ENCODE measurements around the gene IL17RB. TPM values are rescaled to one million over a fixed set of nuclear protein-coding genes. Genes with fewer than 3 reads are reported as not detected.

The IL17RB gene
- total RNA-seq, 1 donor: under 0.01 TPM

DNA sequence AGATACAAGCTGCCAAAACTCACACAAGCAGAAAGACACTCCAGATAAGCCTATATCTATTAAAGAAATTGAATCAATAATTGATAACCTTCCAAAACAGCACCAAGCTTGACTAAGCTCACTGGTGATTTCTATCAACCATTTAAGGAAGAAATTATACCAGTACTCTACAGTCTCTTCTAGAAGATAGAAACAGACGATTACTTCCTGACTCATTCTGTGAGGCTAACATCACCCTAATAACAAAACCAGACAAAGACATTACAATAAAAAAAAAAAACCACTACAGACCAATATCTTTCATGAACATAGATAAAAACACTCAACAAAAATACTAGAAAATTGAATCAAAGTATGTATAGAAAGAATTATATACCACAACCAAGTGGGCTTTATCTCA lies 20.3 kb upstream of the IL17RB start:
- no peak for DNase-seq (ENCODE audit: low read depth in 2 of 3, low spot score in 2 of 3)

DNA sequence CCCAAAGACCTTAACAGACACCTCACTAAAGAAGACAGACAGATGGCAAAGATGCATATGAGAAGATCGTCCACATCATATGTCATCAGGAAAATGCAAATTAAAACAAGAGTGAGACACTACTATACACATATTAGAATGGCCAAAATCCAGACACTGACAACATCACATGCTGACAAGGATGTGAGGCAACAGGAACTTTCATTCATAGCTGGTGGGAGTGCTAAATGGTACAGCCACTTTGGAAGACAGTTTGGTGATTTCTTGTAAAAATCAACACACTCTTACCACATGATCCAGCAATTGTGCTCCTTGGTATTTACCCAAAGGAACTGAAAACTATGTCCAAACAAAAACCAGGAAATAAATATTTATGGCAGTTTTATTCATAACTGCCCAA lies 17.8 kb upstream of the IL17RB start:
- DNase-seq (ENCODE audit: low read depth in 2 of 3, low spot score in 2 of 3): no peak

DNA sequence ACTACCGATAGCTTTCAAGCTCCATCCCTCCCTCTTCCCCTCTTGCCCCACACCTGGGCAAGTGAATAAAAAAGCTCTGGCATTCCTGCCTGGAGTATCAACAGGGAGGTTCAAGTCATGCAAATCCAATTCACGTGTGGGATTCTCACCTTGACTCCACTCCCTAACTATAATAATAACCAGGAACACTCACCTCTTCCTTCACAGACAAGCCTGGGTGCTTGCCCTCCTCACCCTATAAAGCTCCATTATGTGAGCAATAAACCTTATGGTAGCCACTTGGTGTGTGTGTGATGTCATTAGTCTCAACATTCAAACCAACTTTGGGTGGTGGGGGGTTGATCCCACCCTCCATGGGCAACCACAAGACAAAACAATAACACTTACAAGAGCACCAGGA lies 16.8 kb upstream of the IL17RB start:
- no peak for DNase-seq (ENCODE audit: low read depth in 2 of 3, low spot score in 2 of 3)

DNA sequence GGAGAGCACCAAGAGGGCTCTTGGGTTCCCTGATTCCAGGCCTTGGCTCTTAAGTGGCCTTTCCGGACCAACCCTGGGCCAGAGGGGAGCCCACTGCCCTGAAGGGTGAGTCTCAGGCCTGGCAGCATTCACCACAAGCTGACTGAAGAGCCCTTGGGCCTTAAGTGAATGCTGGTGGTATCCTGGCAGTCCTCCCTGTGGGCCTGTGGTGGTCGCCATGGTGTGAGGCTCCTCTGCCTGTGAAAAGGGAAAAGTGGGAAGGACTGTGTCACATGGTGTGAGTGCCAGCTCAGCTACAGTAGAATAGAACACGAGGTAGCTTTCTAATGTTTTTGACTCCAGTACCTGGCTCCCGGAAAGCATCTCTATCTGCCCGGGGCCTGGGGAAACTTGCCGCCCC lies 15.4 kb upstream of the IL17RB start:
- DNase-seq (ENCODE audit: low read depth in 2 of 3, low spot score in 2 of 3): no peak

DNA sequence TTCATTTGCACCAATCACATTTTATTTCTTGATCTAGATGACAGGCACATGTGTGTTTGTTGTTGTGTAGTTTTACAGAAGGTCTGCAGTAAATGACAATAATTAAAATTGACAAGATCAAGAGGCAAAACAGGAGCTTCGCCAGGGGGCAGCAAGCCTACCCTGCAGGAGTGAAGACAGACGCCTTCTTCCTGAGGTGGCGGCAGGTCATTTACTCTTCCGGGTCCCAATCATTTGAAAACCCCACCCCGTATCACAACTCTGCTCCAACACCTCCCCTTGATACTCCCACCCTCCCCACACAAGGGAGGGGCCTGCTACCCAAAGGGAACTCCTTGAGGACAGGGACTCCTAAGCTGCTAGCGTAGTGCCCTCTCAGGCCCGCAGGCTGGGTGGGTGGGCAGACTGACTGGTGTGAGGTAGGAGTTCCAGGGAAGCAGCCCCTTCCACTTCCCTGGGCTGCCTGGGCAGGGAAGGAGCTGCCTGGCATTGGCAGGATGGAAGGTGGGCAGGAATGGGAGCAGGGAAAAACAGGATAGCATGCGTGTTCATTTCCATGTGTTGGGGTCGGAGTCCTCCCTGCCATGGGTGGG lies 13.2 kb upstream of the IL17RB start:
- no peak for DNase-seq (ENCODE audit: low read depth in 2 of 3, low spot score in 2 of 3)

DNA sequence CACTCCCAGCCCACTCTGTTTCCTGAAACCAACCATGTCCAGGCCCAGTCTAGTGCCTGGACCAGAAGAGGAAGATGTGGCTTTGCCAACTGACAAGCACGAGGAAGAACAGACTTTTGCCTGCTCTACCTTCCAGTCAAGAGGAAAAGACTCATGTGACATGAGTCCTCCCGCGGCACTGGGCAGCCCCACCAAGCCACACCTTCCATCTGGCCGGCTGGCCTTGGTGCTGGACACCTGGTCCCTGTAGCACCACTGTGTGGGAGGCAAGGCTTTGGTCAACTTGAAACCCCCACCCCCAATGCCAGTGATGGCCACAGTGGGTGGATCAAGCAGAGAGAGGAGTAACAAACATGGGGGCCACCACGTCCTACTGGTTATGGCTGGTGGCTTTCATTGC lies 12.7 kb upstream of the IL17RB start:
- no peak for DNase-seq (ENCODE audit: low read depth in 2 of 3, low spot score in 2 of 3)

DNA sequence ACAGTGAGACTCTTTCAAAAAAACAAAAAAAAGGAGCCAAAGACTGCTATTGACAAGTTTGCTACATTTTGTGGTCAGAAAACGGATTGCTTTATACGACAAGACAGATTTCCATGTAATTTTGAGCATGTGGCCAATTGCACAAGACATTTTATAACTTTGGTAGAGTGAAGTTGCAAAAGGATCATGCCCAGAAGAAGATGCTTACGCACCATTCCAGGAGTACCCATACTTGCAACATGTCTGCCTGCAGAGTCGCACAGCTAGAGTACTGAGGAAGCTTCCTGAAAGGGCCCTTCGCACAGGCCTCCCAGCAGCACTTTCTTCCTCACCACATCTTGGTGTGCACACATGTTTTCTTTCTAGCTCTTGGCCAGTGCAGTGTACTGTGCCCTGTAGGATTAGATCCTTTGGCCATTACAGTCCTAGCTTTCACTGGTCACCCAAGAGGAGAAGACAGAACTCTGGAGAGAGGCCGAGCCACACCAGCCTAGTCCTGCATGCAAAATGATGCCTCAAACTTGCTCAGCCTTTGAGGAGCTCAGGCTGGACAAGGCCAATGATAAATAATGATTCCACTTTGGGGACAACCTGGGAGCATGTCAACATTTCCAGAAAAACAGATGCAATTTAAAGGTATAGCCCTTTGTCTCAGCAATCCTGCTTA lies 11.8 kb upstream of the IL17RB start:
- DNase-seq (ENCODE audit: low read depth in 2 of 3, low spot score in 2 of 3): no peak

DNA sequence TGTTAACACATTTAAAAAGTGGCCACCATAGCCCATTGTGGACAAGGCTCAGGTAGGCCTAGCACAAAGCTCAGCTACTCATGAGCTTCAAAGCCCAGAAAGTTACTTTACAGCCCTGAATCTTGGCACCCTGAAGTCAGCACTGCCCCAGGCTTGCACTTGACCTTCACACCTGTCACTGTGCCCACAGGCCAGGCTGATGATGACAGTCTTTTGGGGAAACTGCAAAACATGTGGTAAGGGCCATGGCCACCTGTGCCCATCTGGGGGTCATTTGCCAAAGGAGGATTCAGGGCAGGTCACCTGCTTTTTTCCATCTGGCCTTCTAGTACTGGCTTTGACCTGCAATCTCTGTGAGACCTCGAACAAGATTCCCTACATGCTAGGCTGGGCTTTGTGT lies 11.1 kb upstream of the IL17RB start:
- no peak for DNase-seq (ENCODE audit: low read depth in 2 of 3, low spot score in 2 of 3)

DNA sequence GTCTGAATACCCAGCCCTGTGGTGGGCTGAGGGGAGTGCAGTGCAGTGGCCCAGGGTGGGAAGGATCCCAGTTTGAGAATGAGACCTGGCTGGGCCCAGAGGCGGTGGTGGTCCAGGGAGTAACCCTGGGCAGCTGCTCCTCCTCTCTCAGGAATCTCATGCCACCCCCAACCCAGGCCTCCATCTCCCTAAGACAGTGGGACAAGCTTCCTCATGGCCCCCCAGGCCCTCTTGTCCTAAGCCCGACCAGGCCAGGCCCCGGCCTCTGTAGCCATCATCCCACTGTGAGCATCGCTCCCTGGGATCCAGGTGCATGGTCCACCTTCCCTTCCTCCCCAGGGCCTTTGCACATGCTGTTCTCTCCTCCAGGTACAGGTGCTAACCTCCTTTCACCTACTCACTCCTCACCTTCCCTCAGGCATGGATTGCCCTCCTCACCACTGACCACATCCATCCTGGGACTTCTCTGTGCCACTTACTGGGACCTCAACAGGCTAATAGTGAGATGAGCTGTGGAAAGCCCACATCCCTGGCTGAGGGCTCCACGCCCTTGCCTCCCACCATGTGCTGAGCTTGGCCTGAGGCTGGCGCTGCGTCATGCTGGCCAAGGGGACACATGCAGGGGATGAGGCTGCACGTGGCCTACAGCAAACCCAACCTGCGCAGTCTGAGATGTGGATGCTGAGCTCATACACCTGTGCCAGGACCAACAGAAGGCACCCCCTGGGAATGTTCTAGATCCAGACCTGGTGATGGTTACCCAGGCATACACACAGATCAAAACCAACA lies 10.1 kb upstream of the IL17RB start:
- no peak for DNase-seq (ENCODE audit: low read depth in 2 of 3, low spot score in 2 of 3)

DNA sequence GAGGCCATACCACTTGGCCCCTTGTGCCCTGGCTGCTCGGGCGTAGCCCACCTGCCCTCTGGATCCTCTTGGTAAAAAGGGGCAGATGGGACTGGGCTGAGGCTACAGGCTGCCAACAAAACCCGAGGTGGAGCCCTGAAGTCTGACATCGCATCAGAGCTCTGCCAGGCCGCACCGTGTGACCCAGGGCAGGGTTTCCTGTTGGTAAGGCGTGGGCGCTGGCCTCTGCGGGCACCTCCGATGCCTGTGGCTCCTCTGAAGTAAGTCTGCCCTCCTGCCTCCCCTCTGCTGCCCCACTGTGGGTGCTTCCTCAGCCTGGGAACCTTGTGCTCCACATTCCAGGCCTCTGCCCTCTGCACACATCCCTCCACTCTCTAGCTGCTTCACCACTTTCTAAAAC lies 9.0 kb upstream of the IL17RB start:
- DNase-seq (ENCODE audit: low read depth in 2 of 3, low spot score in 2 of 3): no peak

DNA sequence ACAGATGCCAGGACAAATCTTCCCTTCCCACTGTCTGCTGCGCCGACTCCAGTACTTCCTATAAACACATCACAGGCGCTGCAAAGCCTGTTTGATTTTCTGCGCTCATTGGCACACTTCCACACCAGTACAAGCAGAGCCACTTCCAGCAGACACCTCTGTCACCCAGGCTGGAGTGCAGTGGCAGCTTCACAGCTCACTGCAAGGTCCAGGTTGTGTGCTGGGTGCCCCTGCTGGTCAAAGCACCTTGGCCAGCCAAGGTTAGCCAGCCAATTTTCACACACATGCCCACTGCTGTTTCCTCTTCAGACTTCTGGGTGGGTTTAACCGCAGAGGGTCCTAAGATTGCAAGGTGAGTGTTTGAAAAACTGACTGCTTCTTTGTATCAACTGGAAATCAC lies 5.1 kb upstream of the IL17RB start:
- DNase-seq (ENCODE audit: low read depth in 2 of 3, low spot score in 2 of 3): no peak

DNA sequence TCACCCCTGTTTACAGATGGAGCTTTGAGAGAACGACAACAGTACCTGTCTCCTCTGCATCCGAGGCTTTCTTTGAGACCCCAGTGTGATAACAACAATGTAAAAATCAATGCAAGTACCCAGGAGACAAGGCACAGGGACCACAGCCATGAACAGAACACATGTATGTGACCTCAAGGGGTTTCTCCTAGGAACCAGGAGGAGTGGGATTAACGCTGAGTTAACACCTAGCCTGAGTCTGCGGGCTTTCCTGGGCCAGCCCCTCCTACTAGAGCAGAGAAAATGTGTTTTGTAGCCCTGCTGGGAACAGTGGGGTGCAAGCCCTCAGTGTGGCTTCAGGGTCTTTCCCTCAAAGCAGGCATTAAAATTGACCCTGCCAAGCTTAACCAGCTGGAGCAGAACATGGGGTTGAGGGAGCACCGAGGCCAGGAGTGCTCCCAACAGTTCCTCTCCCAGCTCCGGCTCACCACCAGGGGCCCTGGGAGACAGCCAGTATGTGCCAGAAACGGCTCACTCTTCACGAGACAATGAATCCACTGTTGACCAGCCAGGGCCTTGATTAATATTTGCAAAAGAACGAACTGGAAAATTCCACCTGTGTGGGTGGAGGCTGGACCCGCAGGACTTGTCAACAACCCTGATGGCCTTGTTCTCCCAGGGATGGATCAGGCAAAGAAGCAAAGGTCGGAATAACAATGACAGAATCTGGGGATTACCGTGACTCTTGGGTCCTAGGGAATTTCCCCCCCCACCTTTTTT lies 3.8 kb upstream of the IL17RB start:
- no peak for DNase-seq (ENCODE audit: low read depth in 2 of 3, low spot score in 2 of 3)

DNA sequence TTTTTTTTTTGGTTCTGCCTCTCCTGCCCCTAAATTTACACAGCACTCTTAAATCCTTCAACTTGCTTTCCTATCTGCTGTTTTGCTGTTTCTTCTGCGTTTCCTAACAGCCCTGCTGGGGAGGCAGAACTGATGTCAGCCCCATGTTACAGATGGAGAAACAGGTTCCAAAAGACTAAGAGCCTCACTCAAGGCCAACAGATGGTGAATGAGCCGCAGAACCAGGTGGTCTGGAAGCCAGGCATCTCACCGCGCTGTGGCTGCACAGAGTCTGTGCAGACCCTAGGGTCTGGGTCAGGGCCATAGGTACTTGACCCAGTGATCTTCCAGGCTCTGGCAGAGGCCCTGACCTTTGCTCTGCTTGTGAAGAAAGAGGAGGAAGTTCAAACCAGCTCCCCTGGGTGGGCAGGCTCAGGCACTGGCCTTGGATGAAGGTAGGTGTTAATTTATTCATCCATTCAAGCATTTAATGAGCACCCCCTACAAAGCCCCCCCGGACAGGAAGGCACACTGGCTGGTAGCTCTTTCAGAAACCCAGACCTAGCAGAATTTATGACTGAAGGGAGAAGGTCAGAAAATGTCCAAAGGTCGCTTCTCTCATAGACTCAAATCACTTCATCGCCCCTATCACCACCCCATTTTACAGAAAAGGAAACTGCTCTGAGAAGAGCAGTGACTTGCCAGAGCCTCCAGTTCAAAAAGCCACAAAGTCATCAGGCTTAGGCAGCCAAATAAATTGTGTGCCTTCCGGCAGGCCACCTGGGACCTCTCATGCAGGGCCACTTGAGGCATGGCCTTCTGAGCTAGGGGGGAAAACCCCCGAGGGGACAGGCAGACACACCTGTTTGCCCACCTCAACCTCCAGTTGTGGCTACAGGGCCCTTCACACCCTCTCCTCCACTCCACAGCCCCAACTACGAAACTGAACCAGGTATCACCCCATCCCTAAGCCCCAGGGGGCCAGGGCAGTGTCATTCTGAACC lies 2.9 kb upstream of the IL17RB start:
- no peak for DNase-seq (ENCODE audit: low read depth in 2 of 3, low spot score in 2 of 3)

DNA sequence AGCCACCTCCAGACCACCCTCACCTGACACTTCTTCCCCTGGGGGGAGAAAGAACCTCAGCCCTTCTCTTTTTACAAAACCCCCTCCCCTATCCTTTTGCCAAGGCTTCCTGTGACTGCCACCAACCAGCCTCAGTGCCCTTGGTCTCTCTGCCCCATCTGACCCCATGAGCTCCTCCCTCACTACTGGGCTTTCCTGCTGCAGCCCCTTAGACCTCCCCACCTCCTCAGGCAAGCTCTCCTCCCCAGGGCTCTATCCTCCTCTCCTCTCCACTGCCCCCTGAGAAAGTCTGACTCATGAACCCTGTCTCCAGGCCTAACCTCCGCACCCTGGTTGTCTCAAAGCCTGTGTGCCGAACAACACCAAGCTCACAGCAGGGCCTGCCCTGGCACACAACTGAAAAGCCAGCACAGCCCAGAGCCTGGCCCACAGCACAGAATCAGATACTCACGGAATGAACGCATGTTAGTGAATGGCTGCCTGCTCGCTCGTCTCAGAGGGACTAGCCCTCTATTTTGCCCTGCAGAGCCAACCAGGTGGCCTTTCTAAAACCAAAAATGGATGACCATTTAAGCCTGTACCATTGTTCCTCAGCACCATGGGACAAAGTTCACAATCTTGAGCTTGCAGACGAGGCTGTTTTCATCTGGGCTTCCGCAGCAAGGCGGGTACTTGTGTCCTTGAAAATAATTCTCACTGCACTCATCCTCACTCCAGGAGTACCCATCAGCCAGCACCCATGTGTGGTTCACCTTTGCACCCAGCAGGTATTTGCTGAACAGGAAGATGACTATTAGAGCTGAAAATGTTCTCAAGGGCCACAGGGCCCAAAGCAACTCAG lies 1.9 kb upstream of the IL17RB start:
- no peak for DNase-seq (ENCODE audit: low read depth in 2 of 3, low spot score in 2 of 3)

DNA sequence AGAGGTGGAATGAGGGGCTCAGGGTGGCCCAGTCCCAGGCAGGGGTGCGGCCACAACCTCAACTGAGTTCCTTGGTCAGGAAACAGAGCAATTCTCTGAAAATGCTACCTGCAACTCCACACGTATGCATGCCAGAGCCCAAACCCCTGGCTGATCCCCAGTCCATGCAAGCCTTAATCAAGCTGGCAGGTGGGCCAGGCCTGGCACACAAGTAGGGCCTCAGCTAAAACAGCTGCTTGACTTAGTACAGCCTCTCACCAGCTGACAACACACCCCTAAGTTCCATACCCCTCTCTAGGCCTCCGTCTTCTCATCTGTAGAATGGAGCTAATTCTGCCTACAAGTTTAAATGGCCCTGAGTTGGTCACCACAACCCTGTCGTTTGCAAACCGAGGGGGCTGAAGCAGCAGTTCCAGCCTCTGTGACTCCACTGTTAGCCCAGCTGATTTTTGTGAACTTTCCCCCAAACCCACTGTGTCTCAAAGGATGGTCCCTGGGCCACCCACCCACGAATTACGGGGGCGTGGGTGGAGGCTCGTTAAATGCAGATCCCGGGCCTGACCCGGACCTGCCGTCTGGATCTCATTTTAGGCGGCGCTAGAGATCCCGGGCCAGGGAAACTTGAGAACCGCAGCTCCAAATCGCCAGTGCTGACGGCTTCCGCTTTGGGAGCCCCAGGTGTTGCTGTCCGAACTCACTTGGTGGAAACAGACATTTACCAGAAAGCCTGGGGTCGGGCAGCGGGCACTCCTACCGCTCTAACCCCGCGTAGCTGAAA lies 1.1 kb upstream of the IL17RB start:
- peak in 2 of 3 donors; percentile 14 to 39 for DNase-seq (ENCODE audit: low read depth in 2 of 3, low spot score in 2 of 3)

DNA sequence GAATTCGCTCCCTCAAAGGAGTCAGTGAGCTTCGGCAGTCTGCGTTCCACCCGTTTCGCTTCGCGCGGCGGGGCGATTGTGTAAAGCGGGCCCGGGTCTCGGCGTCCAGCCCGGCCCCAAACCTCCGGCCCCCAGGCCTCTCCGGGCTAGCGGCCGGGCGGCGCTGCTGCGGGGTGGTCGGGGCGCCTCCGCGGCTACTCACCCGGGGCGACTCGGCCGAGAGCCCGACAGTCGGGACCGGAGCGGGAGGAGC lies 561 bp upstream of the IL17RB start:
- DNase-seq (ENCODE audit: low read depth in 2 of 3, low spot score in 2 of 3): no peak

DNA sequence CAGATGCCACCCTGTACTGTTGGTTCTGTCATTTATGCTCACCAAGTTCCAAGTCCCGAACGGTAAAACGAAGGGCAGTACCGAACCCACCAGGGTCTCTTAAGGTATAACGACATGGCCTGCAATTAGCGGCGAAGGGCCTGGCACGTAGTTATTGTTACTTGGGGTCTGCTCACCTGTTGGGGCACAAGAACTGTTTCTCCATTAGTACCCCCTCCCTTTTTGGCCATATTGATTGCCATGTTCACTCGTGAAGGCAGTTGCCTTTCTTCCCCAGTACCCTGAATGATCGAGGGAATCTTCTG lies 435 bp downstream of the IL17RB start:
- no peak for DNase-seq (ENCODE audit: low read depth in 2 of 3, low spot score in 2 of 3)

DNA sequence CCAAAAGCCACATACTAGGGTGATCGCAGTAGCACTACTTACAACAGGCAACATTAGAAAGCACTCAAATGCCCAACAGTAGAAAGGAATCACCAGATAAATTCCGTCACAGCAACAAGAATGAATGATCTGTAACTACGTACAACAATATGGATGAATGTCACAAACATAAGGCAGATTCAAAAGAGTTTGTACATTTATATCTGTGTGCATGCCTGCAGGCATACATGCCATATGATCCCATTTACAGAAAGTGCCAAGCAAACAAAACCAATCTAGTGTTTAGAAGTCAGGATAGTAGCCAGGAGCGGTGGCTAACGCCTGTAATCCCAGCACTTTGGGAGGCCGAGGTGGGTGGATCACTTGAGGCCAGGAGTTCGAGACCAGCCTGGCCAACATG lies 3.5 kb downstream of the IL17RB start:
- no peak for DNase-seq (ENCODE audit: low read depth in 2 of 3, low spot score in 2 of 3)

DNA sequence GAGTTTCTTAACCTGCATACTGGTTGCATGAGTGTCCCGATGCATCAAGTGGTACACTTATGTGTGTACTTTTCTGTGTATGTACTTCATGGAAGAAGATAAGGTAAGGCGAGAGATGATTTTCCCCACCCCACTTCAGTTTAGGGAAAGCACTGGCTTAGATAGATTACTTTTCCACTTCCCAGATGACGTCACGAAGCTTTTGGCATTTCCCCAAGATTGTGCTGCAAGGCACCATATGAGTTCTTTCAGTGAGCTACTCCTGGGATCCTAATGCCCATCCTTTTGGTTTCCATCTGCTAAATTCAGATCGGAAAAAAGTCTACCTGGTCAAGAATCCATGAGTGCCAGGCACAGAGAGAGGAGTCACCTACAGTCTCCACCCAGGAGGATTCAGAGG lies 4.5 kb downstream of the IL17RB start:
- no peak for DNase-seq (ENCODE audit: low read depth in 2 of 3, low spot score in 2 of 3)

Measured in hematopoietic multipotent progenitor cell (in vitro differentiated cells).